Amygdala (tissue), 56 donors: ENCODE data around the gene SERPINA12.

Experiments used
- DNase-seq, 56 donors: peaks; one replicate each; lab custom pipeline; 2025; lab: John Stamatoyannopoulos, UW

SERPINA12 gene

DNA sequence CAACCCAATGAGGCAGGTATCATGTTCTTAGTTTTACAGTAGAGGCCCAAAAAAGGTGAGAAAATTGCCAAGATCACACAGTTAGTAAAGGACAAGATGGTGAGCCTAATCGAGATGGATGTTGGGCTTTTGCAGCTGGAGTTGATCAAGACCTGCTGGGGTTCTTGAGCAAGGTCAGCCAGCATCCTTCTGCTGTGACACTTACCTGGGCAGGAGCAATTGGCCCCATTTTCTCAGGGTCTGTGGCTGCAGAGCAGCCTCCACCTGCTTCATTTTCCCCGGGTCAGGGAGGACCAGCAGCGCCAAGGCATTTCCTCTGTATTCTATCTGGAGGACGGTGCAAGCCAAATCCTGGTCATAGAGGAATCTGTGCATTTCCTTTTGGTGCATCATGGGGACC lies 63.1 kb downstream of the SERPINA12 start:
- no peak for DNase-seq

DNA sequence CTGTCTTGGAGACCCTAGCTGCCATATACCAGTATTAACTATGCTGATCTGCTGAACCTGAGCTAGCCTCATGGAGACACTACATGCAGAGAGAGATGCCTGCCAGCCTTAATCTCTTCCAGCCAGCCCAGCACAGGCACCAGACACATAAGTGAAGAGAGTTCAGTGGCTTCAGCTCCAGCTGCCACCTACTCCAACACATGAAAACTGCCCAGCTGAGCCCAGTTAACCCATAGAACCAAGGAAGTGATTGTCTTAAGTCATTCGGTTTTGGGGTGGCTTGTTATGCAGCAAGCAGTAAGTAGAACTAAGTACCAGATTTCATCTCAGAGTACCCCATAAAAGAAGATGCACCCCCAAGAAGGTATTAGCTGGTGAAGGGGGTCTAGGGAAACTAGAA lies 64.3 kb downstream of the SERPINA12 start:
- no peak for DNase-seq

DNA sequence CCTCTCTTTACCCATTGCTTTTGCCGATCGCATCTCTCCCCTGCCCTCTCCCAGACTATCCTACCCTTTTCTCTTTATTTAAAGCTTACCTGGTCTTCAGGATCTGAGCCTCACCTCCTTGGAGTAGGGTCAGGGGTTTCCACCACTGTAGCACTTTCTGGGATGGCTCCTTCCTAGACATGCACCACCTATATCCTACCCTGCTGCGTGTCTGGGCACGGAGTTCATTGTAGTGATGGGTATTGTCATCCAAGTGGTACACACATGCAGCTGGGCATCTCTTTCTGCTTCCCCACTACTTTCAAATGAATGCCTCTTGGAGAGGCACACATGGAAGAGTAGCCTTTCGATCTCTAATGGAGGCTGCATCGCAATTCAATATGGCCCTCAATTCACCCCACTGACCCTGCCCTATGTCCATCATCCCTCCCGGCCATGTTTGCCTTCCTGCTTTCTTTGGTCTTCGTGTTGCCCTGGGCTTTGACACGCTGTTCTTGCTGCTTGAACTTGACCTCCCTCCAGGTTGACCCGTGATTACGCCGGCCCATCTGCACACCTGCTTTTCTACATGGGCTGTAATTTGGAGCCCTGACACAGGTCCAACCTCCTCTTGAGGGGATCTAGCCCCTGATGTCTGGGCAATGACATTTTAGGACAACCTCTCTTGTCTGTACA lies 67.6 kb downstream of the SERPINA12 start:
- no peak for DNase-seq

DNA sequence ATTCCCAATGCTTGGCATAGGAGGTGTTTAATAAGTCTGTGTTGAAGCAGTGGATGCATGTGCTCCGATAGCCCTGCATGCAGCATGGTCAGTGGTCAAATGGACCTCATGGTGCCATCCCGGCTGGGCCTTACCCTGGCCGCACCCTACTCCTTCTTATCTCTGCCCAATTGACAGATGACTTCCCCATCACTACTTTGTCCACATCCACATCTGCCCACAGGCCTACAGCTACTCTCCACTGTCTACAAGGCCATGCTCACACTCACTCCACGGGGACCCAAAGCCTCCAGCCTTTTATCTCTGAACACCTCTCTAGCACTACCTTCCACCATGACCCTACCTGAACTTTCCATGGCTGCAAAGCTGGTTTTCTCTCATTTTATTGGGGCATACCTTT lies 68.1 kb downstream of the SERPINA12 start:
- DNase-seq, result no peak

DNA sequence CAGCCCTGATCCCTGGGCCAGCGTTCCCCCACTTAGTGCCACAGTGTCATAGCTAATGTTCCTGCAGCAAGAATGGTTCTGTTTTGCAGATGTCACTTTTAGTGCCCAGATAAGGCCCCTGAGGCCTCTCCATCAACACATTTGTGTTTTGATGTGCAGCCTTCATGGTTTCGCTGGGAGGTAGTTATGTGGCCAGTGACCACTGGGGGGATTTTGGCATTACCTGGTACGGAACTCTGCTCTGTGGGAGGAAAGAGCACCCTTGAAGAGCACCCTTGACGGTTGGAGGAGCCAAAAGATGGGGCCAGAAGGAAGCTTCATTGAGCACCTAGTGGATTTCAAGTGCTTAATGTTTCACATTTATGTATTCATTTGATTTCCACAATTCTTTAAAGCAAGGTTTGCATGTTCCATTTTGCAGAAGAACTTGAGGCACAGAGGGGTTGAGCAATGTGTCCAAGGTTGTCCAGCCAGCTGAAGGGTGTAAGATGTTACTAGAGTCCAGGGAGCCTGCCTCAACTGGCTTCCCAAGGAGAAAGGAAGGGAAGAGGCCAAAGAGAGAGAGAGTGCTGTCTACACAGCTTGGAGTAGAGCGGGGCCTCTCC lies 69.7 kb downstream of the SERPINA12 start:
- DNase-seq, result no peak
